IgD-negative memory B cell (primary cell): ENCODE measurements around the gene IGF2R. TPM values are rescaled to one million over a fixed set of nuclear protein-coding genes. Genes with fewer than 3 reads are reported as not detected.
"Not testable (repeated sequence)": the region's sequence is repeated elsewhere in the genome, so short reads cannot be mapped to it uniquely, and the experiment has no call there.

Experiments
- H3K27ac Mint-ChIP-seq, 3 donors: one replicate each; pipeline ENCODE4 v1.8.0; 2020 to 2022; ENCODE audit warnings: mild to moderate bottlenecking in 3 of 3, mixed read lengths in 3 of 3, moderate library complexity in 1 of 3
- H3K27me3 Mint-ChIP-seq: one replicate; pipeline ENCODE4 v1.8.0; 2021; ENCODE audit warnings: mixed read lengths
- H3K36me3 Mint-ChIP-seq: one replicate; pipeline ENCODE4 v1.8.0; 2020; ENCODE audit warnings: mild to moderate bottlenecking, mixed read lengths
- H3K4me1 Mint-ChIP-seq, 3 donors: one replicate each; pipeline ENCODE4 v1.8.0; 2020 to 2022; ENCODE audit warnings: mixed read lengths in 3 of 3, mild to moderate bottlenecking in 1 of 3
- H3K4me3 Mint-ChIP-seq, 4 donors: one replicate each; pipeline ENCODE4 v1.8.0; 2020 to 2022; ENCODE audit warnings: mild to moderate bottlenecking in 4 of 4, mixed read lengths in 4 of 4, moderate library complexity in 3 of 4
- H3K9me3 Mint-ChIP-seq, 3 donors: one replicate each; pipeline ENCODE4 v1.8.0; 2020 to 2021; ENCODE audit warnings: mixed read lengths in 3 of 3, mild to moderate bottlenecking in 1 of 3
- polyA plus RNA-seq: library from polyadenylated mRNA; unstranded; fragments of 300-500 nt; fragmentation: Illumina TruSeq; gene quantifications from one replicate; pipeline ENCODE4 v1.2.3, GENCODE V29; 2021

The IGF2R gene
- polyA plus RNA-seq, 1 donor from 2014 or later: 4.7 TPM

DNA sequence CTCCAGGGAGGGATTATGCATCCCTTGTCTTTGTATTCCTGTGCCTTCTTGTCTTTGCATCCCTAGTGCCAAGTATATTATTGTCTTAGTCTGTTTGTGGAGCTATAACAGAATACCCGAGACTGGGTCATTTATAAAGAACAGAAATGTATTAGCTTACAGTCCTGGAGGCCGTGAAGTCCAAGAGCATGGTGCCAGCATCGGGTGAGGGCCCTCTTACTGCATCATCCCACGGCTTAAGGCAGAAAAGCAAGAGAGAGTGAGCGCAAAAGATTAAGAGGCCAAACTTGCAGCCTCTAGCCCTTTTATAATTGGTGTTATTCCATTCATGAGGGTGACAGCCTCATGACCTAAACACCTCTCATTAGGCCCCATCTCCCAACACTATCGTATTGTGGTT, 8.4 kb upstream of the IGF2R start:
- Mint-ChIP-seq H3K9me3 (peaks cover 1 to 3% (median 2%) of the 10 kb centered on the region in 3 donors), H3K27ac (no peak overlapping the region), H3K36me3 (peaks cover 3% of the 10 kb centered on the region), H3K4me1 (peaks cover 9% of the 10 kb centered on the region in 3 donors), H3K27me3 (no peaks in the 10 kb centered on the region), H3K4me3 (no peak overlapping the region)

DNA sequence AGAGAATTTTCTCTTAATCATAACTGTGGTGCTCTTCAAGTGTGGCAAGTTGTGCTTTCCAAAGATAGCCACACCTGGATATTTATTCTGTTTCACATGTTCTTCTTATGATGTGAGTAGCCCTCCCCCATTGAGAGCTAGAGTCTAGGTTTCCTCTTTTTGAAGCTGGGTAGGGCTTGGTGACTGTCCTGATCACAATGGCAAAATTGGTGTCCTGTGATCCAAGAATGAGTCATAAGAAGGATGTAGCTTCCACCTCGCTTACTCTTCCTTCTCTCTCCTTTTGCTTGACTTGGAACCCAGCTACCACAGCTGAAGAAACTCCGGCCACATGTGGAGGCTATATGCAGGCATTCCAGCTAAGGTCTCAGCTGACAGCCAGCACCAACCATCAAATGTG, 7.4 kb upstream of the IGF2R start:
- Mint-ChIP-seq H3K4me1 (peaks cover 5 to 9% (median 9%) of the 10 kb centered on the region in 3 donors), H3K36me3 (peaks cover 3% of the 10 kb centered on the region), H3K9me3 (peaks cover 1 to 3% (median 2%) of the 10 kb centered on the region in 3 donors), H3K4me3 (no peak overlapping the region), H3K27ac (no peak overlapping the region), H3K27me3 (no peaks in the 10 kb centered on the region)

DNA sequence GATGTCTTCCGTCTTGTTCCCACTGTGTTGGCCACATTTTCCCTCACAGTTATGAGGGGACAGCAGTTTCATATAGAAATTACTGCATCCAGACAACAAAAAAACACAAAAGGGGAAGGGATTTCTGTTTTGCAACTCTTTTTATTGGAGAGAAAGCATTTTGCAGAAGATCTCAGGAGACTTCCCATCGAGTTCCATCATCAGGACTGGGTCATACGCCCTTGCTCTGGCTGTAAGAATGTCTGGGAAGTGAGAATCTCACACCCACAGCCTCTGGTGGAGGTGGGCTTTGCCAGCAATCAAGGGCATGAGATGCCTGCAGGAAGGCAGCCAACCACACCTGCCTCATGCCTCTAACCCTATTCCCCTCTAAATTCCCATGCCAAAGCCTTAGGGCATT, 5.8 kb upstream of the IGF2R start:
- peaks cover 1 to 3% (median 2%) of the 10 kb centered on the region in 3 donors for H3K9me3 Mint-ChIP-seq
- no peaks in the 10 kb centered on the region for H3K27me3 Mint-ChIP-seq
- H3K36me3 Mint-ChIP-seq: peaks cover 3% of the 10 kb centered on the region
- H3K4me1 Mint-ChIP-seq: peaks cover 5 to 9% (median 9%) of the 10 kb centered on the region in 3 donors
- H3K4me3 Mint-ChIP-seq: no peak overlapping the region
- no peak overlapping the region for H3K27ac Mint-ChIP-seq

DNA sequence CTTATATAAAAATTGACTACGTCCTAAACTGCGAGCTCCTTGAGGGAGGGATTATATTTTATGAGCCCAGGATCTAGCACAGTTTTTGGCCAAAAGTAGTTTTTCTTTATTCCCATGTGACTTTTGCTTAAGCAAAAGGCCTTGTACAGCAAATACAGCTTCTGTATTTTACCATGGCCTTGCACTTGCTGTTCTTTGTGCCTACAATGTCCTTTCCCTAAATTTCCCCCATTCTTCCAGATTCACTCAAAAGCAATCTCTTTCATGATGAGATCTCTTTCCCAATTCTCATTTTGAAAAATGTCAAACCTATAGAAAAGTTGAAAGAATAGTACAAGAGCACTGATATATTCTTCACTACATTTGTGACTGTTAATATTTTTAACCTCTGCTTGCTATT, 4.8 kb upstream of the IGF2R start:
- Mint-ChIP-seq H3K4me1 (peaks cover 4 to 13% (median 7%) of the 10 kb centered on the region in 3 donors), H3K27me3 (no peaks in the 10 kb centered on the region), H3K36me3 (peaks cover 3% of the 10 kb centered on the region), H3K4me3 (no peak overlapping the region), H3K27ac (no peak overlapping the region), H3K9me3 (peaks cover 1 to 3% (median 2%) of the 10 kb centered on the region in 3 donors)

DNA sequence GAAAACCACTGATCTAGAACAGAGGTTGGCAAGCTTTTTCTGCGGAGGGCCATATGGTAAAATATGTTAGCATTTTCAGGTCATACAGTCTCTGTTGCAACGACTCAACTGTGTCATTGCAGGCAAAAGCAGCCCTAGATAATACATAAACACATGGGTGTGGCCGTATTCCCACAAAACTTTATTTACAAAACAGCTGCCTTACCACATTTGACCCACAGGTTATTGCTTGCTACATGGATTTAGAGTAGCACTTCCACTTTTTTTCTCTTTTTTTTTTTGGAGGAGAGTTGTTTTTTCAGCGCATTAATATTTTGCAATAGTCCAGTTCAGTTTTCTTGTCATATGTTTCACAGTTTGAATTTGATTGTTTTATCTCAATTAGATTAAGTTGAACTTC, 2.5 kb upstream of the IGF2R start:
- H3K4me3 Mint-ChIP-seq: peak overlapping the region in 1 of 4 donors; percentile 94
- peak overlapping the region in 1 of 3 donors; percentile 64 for H3K27ac Mint-ChIP-seq
- no peaks in the 10 kb centered on the region for H3K36me3 Mint-ChIP-seq
- no peaks in the 10 kb centered on the region for H3K27me3 Mint-ChIP-seq
- H3K9me3 Mint-ChIP-seq: no peaks in the 10 kb centered on the region
- H3K4me1 Mint-ChIP-seq: peaks cover 11 to 18% (median 15%) of the 10 kb centered on the region in 3 donors

DNA sequence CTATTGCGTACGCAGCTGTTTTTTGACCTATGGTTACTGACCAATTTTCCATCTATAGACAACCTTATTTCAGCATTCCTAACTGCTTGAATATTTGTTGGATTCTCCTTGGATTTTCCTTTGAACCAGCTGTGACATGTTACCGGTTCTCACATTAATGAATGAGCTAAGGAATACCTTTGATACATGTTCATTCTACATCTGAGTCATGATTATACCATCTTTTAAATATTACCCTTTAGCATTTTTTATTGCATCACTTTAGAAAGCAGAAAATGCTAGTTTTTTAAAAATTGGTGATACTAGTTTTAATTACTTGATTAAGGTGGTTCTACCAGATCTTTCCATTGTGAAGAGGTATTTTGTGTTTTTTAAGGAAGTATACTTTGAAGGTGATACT, 1.9 kb upstream of the IGF2R start:
- Mint-ChIP-seq H3K4me3 (peak overlapping the region in 1 of 4 donors; percentile 94), H3K27me3 (no peaks in the 10 kb centered on the region), H3K9me3 (no peaks in the 10 kb centered on the region), H3K27ac (peak overlapping the region in 2 of 3 donors; percentile 27 to 96), H3K36me3 (no peaks in the 10 kb centered on the region), H3K4me1 (peaks cover 14 to 20% (median 17%) of the 10 kb centered on the region in 3 donors)

DNA sequence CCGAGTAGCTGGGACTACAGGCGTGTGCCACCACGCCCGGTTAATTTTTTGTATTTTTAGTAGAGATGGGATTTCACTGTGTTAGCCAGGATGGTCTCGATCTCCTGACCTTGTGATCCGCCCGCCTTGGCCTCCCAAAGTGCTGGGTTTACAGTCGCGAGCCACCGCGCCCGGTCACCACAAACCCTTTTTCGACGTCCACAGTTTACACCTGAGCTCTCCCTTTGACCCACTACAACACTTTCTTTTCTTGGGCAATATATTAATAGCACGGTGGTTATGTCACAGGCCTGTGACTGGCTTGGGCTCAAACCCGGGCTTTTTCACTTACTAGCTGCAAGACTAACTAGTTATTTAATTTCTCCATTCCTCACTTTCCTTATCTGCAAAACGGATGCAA, 1.3 kb upstream of the IGF2R start:
- not testable (repeated sequence) for H3K36me3 Mint-ChIP-seq, H3K9me3 Mint-ChIP-seq, H3K27me3 Mint-ChIP-seq
- H3K4me1 Mint-ChIP-seq: peaks cover 14 to 20% (median 18%) of the 10 kb centered on the region in 3 donors
- H3K4me3 Mint-ChIP-seq: peak overlapping the region in 1 of 4 donors; percentile 94
- H3K27ac Mint-ChIP-seq: peak overlapping the region in 2 of 3 donors; percentile 27 to 96

DNA sequence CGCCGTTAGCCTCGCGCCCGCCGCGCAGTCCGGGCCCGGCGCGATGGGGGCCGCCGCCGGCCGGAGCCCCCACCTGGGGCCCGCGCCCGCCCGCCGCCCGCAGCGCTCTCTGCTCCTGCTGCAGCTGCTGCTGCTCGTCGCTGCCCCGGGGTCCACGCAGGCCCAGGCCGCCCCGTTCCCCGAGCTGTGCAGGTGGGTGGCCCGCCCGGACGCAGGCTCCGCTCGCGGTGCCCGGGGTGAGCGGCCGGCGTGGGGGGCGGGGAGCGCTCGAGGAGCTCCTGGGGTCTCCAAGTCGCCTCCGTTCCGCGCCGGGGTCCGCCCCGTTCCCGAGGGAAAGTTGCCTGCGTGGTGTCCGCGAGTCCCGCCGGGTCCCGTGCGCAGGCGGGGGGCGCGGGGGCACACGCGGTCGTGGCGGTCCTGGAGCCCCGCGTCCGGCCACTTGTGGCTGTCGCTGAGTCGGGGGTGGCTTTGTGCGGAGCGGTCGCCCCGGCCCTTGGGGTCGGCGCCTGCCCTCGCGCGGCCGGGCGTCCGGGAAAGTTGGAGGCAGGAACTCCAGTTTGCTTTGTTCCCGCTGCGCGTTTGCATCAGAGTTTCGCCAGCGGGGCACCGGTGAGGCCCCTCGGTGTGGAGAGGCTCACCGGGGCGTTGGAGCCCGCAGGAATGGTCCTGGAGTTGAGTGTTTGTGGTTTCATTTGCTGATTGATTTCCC, 476 bp downstream of the IGF2R start:
- Mint-ChIP-seq H3K27me3 (no peaks in the 10 kb centered on the region), H3K4me1 (peaks cover 16 to 30% (median 26%) of the 10 kb centered on the region in 3 donors), H3K36me3 (no peaks in the 10 kb centered on the region), H3K4me3 (peak overlapping the region; percentile 82 to 97 (median 92)), H3K27ac (peak overlapping the region in 2 of 3 donors; percentile 45 to 91), H3K9me3 (no peaks in the 10 kb centered on the region)

DNA sequence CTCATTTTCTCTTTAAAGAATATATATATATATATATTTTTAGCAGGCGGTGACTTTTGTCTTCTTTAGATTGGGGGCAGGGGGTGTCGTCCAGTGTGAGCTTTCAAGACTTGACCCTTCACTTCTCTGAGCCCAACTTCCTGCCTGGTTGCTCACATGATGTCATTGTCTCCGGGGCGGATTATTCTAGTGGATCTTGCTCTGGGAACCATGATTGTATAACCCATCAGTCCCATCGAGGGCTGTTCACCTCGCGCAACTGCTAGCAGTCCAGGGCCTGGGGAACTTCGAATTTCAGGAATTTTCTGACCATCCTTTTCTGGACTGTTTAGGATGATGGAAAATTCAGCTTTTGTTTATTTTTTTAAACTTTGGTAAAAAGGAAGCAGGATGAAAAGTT, 1.0 kb downstream of the IGF2R start:
- Mint-ChIP-seq H3K27me3 (no peaks in the 10 kb centered on the region), H3K36me3 (no peaks in the 10 kb centered on the region), H3K4me3 (peak overlapping the region; percentile 82 to 97 (median 92)), H3K4me1 (peaks cover 16 to 30% (median 26%) of the 10 kb centered on the region in 3 donors), H3K27ac (peak overlapping the region; percentile 45 to 91 (median 72)), H3K9me3 (no peaks in the 10 kb centered on the region)

DNA sequence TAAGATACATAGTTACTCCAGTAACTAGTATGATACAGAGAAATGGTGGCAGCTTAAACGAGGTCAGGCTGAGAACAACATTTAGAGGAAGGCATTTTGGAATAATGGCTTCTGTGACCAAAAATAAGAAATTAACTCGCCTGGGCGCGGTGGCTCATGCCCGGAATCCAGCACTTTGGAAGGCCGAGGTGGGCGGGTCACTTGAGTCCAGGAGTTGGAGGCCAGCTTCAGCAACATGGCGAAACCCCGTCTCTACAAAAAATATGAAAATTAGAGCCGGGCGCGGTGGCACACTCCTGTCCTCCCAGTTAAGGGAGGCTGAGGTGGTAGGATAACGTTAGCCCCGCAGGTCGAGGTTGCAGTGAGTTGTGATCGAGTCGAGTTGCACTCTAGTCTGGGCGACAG, 1.8 kb downstream of the IGF2R start:
- peak overlapping the region; percentile 82 to 97 (median 92) for H3K4me3 Mint-ChIP-seq
- no peaks in the 10 kb centered on the region for H3K27me3 Mint-ChIP-seq
- H3K4me1 Mint-ChIP-seq: peaks cover 17 to 30% (median 26%) of the 10 kb centered on the region in 3 donors
- peak overlapping the region in 2 of 3 donors; percentile 45 to 91 for H3K27ac Mint-ChIP-seq
- H3K36me3 Mint-ChIP-seq: no peaks in the 10 kb centered on the region
- no peaks in the 10 kb centered on the region for H3K9me3 Mint-ChIP-seq

DNA sequence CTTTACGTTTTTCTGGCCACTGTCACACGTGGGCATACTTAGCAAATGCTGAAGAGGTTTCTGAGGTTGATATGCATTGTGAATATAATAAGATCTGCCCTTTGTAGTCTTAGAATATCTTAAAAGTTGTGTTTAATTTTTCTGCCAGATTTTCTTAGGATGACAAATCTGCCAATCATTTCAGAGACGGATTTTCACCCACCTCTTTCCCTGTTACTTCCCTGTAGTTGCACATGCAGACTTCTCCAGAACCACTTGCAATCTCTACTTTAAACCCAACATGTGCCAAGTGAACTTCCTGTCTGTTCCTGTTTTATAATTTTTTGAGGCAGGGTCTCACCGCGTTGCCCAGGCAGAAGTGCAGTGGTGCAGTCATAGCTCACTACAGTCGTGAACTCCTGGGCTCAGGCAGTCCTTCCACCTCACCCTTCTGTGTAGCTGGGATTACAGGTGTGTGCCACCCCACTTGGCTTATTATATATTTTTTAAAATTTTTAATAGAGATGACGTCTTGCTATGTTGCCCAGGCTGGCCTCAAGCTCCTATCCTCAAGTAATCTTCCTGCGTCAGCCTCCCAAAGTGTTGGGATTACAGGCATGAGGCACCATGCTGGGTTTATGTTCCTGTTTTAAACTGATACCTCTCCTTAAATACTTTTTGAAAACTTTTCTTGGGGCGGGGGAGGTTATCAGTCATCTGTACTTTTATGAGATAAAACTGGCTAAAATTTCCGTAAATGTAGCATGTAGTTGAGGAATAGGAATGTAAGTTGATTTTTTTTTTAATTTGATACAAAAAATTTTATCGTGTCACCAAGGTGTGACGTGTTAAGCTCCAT, 2.7 kb downstream of the IGF2R start:
- Mint-ChIP-seq H3K27ac (peak overlapping the region in 2 of 3 donors; percentile 36 to 52), H3K4me1 (peaks cover 17 to 32% (median 30%) of the 10 kb centered on the region in 3 donors), H3K4me3 (peak overlapping the region; percentile 10 to 87 (median 25))

DNA sequence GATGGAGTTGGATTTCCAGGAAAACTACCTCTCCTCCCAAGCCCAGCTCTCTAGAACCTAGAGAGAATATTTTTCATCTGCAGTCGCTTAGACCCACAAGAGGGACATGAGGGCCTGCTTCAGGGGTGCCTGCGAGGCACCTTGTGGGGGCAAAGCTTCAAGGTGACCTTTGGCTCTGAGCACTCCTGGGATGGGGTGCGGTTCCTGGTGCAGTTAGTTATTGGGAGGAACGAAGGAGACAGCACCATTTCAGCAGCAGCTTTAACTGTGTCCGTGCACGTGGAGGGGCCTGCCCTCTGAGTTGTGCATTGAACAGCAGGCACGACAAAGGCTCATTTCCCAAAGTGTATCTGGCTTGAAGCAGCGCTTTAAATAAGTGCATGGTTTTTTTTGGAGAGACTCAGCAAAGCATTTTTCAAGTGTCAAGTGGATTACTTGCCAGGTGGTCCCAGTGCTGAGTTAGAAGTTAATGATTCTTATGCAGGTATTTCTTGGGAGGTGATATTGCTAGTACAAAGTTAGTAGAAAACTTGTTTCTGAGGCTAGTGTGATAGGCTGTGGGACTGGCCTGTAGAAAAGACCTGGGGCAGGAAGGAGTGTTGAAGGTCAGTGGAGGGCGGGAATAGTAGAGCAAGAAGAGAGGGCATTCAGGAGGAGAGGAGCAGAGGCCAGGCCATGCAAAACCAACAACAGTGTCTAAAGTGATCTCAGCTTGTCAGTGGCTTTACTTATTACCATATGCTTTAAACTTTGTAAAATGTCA, 3.8 kb downstream of the IGF2R start:
- Mint-ChIP-seq H3K27ac (peak overlapping the region in 1 of 3 donors; percentile 8), H3K4me3 (peak overlapping the region in 1 of 4 donors; percentile 59)

More for the DNA sequence above, 2.7 kb downstream of the IGF2R start:
- H3K9me3 Mint-ChIP-seq: no peaks in the 10 kb centered on the region
- H3K36me3 Mint-ChIP-seq: no peaks in the 10 kb centered on the region
- H3K27me3 Mint-ChIP-seq: no peaks in the 10 kb centered on the region

DNA sequence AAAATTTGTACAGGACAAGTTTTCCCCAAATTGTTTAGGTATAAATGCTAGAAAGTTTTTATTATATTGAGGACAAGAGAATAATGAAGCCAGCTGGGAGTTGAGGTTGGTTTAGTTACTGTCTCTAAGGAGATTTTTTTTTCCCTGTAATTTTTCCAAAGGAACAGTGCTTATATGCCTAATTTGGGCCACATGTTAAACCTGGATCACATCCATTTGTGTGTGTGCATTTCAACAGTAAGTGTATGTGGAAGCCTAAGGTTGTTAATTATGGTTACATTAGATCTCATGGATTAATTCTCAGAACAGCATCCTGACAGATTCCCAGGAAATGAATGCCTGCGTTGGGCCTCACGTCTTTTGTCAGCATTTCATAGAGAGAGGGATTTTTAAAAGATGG, 4.5 kb downstream of the IGF2R start:
- peaks cover 2% of the 10 kb centered on the region for H3K36me3 Mint-ChIP-seq
- no peaks in the 10 kb centered on the region for H3K27me3 Mint-ChIP-seq
- no peaks in the 10 kb centered on the region for H3K9me3 Mint-ChIP-seq
- peak overlapping the region in 1 of 4 donors; percentile 16 for H3K4me3 Mint-ChIP-seq
- H3K4me1 Mint-ChIP-seq: peaks cover 25 to 46% (median 31%) of the 10 kb centered on the region in 3 donors
- H3K27ac Mint-ChIP-seq: peak overlapping the region in 1 of 3 donors; percentile 20

More for the DNA sequence above, 3.8 kb downstream of the IGF2R start:
- Mint-ChIP-seq H3K36me3 (peaks cover 2% of the 10 kb centered on the region), H3K4me1 (peaks cover 22 to 42% (median 34%) of the 10 kb centered on the region in 3 donors), H3K9me3 (no peaks in the 10 kb centered on the region), H3K27me3 (no peaks in the 10 kb centered on the region)

DNA sequence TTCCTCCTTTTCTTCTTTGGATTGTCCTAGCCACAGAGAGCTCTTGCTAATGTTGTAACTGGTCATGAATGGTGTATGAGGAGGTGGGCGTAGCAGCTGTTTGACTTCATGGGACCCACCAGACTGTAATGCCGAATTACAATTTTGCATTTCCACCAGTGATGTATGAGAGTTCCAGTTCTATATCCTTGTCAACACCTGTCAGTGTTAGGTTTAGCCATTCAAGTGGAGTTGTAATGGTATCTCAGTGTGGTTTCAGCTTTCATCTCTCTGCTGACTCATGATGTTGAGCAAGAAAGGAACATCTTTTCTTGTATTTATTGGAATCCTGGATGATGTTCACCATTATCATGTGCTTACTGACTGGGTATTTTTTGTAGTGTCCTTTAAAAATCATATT, 5.1 kb downstream of the IGF2R start:
- peaks cover 2% of the 10 kb centered on the region for H3K27me3 Mint-ChIP-seq
- peaks cover 2% of the 10 kb centered on the region for H3K36me3 Mint-ChIP-seq
- peaks cover 28 to 51% (median 30%) of the 10 kb centered on the region in 3 donors for H3K4me1 Mint-ChIP-seq
- peak overlapping the region in 1 of 4 donors; percentile 16 for H3K4me3 Mint-ChIP-seq
- H3K27ac Mint-ChIP-seq: peak overlapping the region in 1 of 3 donors; percentile 20
- no peaks in the 10 kb centered on the region for H3K9me3 Mint-ChIP-seq
